Measurements from ENCODE around the gene BTBD9.

GRCh38 chr6:38502423-38502822, 137.3 kb downstream of the BTBD9 start:
- no peak for TF ChIP-seq CTCF (IDR thresholded peaks at IDR 0.05; ENCODE audit: borderline replicate concordance, extremely low read depth, low read length, poor library complexity, severe bottlenecking)
- no peak for TF ChIP-seq EZH2 (IDR thresholded peaks at IDR 0.05; ENCODE audit: borderline replicate concordance, low read depth, low read length, severe bottlenecking)

All from DND-41 (cell line).